Measurements from ENCODE around the gene TBC1D2B.

- TF ChIP-seq CTCF (conservative IDR thresholded peaks at IDR 0.05; ENCODE audit: low read depth, low read length) (no peak), POLR2A (IDR thresholded peaks at IDR 0.05; ENCODE audit: low read depth, low read length) (no peak), ELK1 (IDR thresholded peaks at IDR 0.05; ENCODE audit: borderline replicate concordance, low read depth, low read length) (no peak), RAD21 (IDR thresholded peaks at IDR 0.05; ENCODE audit: low read length) (no peak), MXI1 (IDR thresholded peaks at IDR 0.05; ENCODE audit: borderline replicate concordance, low read depth, low read length) (no peak), FOS (IDR thresholded peaks at IDR 0.05; ENCODE audit: low read depth, low read length) (no peak), MAZ (IDR thresholded peaks at IDR 0.05; ENCODE audit: borderline replicate concordance, low read depth, low read length) (no peak)
These were observed 41.5 kb downstream of the TBC1D2B start for GRCh38 chr15:78035861-78036476.

Measured in IMR-90 (cell line).